Measurements from ENCODE around the gene HDAC2. TPM values are rescaled to one million over a fixed set of nuclear protein-coding genes. Genes with fewer than 3 reads are reported as not detected.
A peak's percentile ranks its signal among the peaks of the same experiment; 100 is the strongest.

Gene HDAC2
- total RNA-seq, 1 donor from 2014 or later: 185 TPM

- Mint-ChIP-seq H3K4me3 (ENCODE audit: unreplicated experiment) (no peak overlapping the region), H3K4me1 (ENCODE audit: unreplicated experiment) (peaks cover 6% of the 10 kb centered on the region), H3K27ac (ENCODE audit: unreplicated experiment) (no peak overlapping the region), H3K36me3 (ENCODE audit: low read depth, unreplicated experiment) (peaks cover 15% of the 10 kb centered on the region), H3K27me3 (ENCODE audit: unreplicated experiment) (peaks cover 6% of the 10 kb centered on the region), H3K9me3 (ENCODE audit: unreplicated experiment) (no peaks in the 10 kb centered on the region)
- DNase-seq (ENCODE audit: low spot score): no peak
- no peak for TF ChIP-seq CTCF (IDR thresholded peaks at IDR 0.05; ENCODE audit: unreplicated experiment)
These were observed 28.3 kb upstream of the HDAC2 start for GRCh38 chr6:113999284-113999683.

DNA sequence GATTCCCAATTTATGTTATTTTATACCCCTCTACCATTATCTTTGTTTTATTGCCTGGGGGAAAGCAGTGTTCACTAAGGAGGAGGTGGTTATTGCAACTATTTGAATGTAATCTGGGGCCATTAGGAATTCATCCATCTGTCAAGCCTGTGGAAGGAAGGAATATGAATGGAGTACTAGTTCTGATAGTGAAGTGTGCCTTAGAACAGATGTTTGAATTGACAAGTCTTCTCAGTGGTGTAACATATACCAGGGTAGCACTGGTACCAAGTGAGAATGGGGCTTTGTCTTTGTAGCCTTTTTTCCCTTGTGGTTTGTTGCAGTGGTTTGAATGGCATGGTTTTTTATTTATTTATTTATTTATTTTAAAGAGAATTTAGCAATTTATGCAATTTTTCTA lies 27.9 kb upstream of the HDAC2 start:
- no peaks in the 10 kb centered on the region for H3K9me3 Mint-ChIP-seq (ENCODE audit: unreplicated experiment)
- H3K36me3 Mint-ChIP-seq (ENCODE audit: low read depth, unreplicated experiment): peaks cover 15% of the 10 kb centered on the region
- H3K27me3 Mint-ChIP-seq (ENCODE audit: unreplicated experiment): peaks cover 6% of the 10 kb centered on the region
- DNase-seq (ENCODE audit: low spot score): no peak
- H3K4me1 Mint-ChIP-seq (ENCODE audit: unreplicated experiment): peaks cover 6% of the 10 kb centered on the region
- no peak overlapping the region for H3K4me3 Mint-ChIP-seq (ENCODE audit: unreplicated experiment)
- no peak overlapping the region for H3K27ac Mint-ChIP-seq (ENCODE audit: unreplicated experiment)
- no peak for TF ChIP-seq CTCF (IDR thresholded peaks at IDR 0.05; ENCODE audit: unreplicated experiment)

DNA sequence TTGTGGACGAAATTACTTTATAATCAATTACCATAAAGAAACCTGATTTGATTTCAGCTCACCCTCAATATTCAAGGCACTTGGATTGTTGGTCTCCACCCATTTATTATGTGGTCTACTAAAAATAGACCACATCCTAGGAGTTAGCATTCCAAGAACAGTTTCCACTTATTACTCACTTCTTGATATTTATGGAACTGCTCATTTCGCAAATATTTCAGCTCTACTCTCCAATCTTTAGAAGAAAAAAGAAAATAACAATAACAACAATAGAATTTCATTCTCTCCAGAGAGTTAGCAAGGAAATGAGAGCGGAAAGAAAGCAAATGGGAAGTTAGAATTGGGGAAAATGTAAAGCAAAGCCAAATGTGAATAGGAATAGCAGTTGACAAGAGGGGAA lies 26.2 kb upstream of the HDAC2 start:
- Mint-ChIP-seq H3K4me3 (ENCODE audit: unreplicated experiment) (no peak overlapping the region), H3K9me3 (ENCODE audit: unreplicated experiment) (no peaks in the 10 kb centered on the region), H3K36me3 (ENCODE audit: low read depth, unreplicated experiment) (peaks cover 15% of the 10 kb centered on the region), H3K4me1 (ENCODE audit: unreplicated experiment) (peaks cover 6% of the 10 kb centered on the region), H3K27me3 (ENCODE audit: unreplicated experiment) (peaks cover 6% of the 10 kb centered on the region), H3K27ac (ENCODE audit: unreplicated experiment) (no peak overlapping the region)
- no peak for TF ChIP-seq CTCF (IDR thresholded peaks at IDR 0.05; ENCODE audit: unreplicated experiment)
- no peak for DNase-seq (ENCODE audit: low spot score)

DNA sequence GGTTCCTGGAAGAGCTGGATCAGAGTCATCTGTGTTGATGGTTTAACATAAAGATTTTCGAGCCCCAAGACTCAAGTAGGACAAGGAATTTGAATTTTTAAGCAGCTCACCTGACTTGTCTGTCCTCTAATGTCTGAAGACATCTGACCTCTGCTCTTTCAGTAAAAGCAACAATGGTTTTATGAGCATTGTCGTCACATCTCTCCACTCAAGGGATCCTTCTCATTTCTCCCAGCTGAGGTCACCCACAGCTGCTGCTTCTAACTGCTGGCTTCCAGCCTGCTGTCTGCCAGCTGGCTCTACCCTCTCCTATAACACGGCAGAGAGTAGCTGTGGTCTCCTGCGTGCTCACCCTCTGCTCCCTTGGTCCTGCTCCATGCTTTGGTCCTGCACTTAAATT lies 24.7 kb upstream of the HDAC2 start:
- peaks cover 13% of the 10 kb centered on the region for H3K36me3 Mint-ChIP-seq (ENCODE audit: low read depth, unreplicated experiment)
- peaks cover 6% of the 10 kb centered on the region for H3K27me3 Mint-ChIP-seq (ENCODE audit: unreplicated experiment)
- peak overlapping the region; percentile 3 for H3K27ac Mint-ChIP-seq (ENCODE audit: unreplicated experiment)
- H3K4me3 Mint-ChIP-seq (ENCODE audit: unreplicated experiment): no peak overlapping the region
- H3K4me1 Mint-ChIP-seq (ENCODE audit: unreplicated experiment): peaks cover 6% of the 10 kb centered on the region
- H3K9me3 Mint-ChIP-seq (ENCODE audit: unreplicated experiment): no peaks in the 10 kb centered on the region
- no peak for TF ChIP-seq CTCF (IDR thresholded peaks at IDR 0.05; ENCODE audit: unreplicated experiment)
- no peak for DNase-seq (ENCODE audit: low spot score)

- Mint-ChIP-seq H3K27ac (ENCODE audit: unreplicated experiment) (peak overlapping the region; percentile 70), H3K4me1 (ENCODE audit: unreplicated experiment) (peaks cover 6% of the 10 kb centered on the region), H3K9me3 (ENCODE audit: unreplicated experiment) (no peaks in the 10 kb centered on the region), H3K36me3 (ENCODE audit: low read depth, unreplicated experiment) (peaks cover 6% of the 10 kb centered on the region), H3K4me3 (ENCODE audit: unreplicated experiment) (no peak overlapping the region), H3K27me3 (ENCODE audit: unreplicated experiment) (peaks cover 6% of the 10 kb centered on the region)
- peak; percentile 66 for DNase-seq (ENCODE audit: low spot score)
- peak; percentile 65 for TF ChIP-seq CTCF (IDR thresholded peaks at IDR 0.05; ENCODE audit: unreplicated experiment)
These were observed 24.0 kb upstream of the HDAC2 start for GRCh38 chr6:113994934-113995342.
